ENCODE measurements around the gene RANBP3. TPM values are rescaled to one million over a fixed set of nuclear protein-coding genes. Genes with fewer than 3 reads are reported as not detected.

RANBP3 gene
- total RNA-seq, 1 experiment from 2014 or later: 44.1 TPM

DNA sequence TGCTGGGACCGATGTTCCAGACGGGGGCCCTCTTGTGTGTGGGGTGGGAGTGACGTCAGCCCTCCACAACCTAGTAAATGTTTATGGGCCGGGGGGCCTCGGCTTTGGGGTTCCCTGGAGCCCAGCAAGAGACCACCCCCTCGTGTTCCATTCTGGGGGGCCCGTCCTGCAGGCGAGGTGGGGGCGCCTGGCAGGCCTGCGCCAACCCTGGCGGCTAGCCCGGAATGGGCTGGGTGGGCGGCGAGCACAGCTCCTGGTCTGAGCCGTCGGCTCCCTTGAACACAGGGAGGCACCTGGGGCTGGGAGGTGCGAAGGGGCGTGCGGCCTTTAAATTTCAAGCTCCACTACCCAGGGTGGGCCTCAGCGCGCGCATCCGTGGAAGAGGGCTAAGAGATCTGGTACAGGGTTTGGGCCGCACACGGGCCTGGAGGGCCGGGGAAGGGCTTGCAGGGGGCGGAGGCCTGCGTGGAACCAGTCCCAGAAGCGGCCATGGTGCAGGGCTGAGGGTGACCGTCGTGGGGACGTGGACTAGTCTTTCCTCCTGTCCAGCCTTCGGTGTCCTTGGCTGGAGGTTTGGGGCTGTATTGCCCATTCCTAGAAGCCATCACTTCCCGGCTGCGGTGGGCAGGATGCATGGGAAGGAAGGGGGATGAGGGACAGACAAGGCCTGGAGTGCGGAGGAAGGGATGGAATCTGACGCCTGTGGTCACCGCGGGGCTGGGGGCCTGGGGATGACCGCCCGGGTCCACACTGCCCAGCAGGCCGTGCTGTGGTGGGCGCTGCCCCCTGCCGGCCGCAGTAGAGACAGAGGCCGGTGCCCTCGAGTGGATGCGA lies 85.8 kb downstream of the RANBP3 start:
- no peaks in the 10 kb centered on the region; the same call in 1 of the 2 replicates for H3F3A ChIP-seq (ENCODE audit: insufficient read depth, low read depth)
- TF ChIP-seq, protein P1, sequence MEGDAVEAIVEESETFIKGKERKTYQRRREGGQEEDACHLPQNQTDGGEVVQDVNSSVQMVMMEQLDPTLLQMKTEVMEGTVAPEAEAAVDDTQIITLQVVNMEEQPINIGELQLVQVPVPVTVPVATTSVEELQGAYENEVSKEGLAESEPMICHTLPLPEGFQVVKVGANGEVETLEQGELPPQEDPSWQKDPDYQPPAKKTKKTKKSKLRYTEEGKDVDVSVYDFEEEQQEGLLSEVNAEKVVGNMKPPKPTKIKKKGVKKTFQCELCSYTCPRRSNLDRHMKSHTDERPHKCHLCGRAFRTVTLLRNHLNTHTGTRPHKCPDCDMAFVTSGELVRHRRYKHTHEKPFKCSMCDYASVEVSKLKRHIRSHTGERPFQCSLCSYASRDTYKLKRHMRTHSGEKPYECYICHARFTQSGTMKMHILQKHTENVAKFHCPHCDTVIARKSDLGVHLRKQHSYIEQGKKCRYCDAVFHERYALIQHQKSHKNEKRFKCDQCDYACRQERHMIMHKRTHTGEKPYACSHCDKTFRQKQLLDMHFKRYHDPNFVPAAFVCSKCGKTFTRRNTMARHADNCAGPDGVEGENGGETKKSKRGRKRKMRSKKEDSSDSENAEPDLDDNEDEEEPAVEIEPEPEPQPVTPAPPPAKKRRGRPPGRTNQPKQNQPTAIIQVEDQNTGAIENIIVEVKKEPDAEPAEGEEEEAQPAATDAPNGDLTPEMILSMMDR (conservative IDR thresholded peaks at IDR 0.05): peak; percentile 64
- TF ChIP-seq EZH2 (IDR thresholded peaks at IDR 0.05; ENCODE audit: low read depth): no peak
- H3K9me3 ChIP-seq (ENCODE audit: insufficient read depth, low read depth): no peaks in the 10 kb centered on the region
- no peak overlapping the region for H3K4me3 ChIP-seq
- BruUV-seq (replicated peaks): no TSS peak
- no peak overlapping the region for H3K4me2 ChIP-seq
- H3K4me1 ChIP-seq (replicated peaks; ENCODE audit: insufficient read depth): no peaks in the 10 kb centered on the region
- DNase-seq: no peak
- peaks cover 4% of the 10 kb centered on the region; the same call in 1 of the 2 replicates for H4K20me1 ChIP-seq (ENCODE audit: insufficient read depth)
- CTCF ChIA-PET: interaction anchor here (0.6 kb wide), 1 partner anchor 116 kb away, joined by 6 read pairs; no protein-coding TSS in a partner anchor
- H3K27me3 ChIP-seq (ENCODE audit: insufficient read depth, low read depth): no peaks in the 10 kb centered on the region
- H3K9me2 ChIP-seq (ENCODE audit: insufficient read depth): no peaks in the 10 kb centered on the region
- no peaks in the 10 kb centered on the region for H3K36me3 ChIP-seq (ENCODE audit: low read depth)
- POLR2A ChIA-PET (ENCODE audit: unreplicated experiment): no interaction called here
- intact Hi-C loops (cut with micrococcal nuclease; ENCODE audit: unreplicated experiment): loop anchor here (1.0 kb wide), 1 partner anchor 88 kb away; no protein-coding TSS in a partner anchor
- no peak overlapping the region for H3K27ac ChIP-seq
- H3K79me2 ChIP-seq (ENCODE audit: low read depth): no peaks in the 10 kb centered on the region
- H2AFZ ChIP-seq: no peak overlapping the region

DNA sequence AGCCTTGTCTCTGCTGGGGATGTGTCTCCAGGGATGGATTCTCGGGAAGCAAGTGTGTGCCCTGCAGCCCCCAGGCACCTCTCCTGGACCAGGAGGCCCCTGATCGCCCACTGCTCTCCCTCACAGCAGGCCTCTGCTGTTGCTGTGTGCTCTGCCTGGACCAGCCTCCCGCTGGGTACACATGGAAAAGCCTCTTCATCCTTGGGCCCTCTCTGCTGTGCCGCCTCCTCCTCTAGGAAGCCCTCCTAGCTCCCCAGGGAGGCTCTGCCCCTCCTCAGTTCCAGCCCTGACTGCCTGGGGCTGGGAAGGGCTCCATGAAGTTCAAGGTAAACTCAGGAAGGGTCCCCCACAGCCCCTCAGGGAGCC lies 86.4 kb downstream of the RANBP3 start:
- no peak overlapping the region for H3K27ac ChIP-seq
- POLR2A ChIA-PET (ENCODE audit: unreplicated experiment): no interaction called here
- no TSS peak for BruUV-seq (replicated peaks)

DNA sequence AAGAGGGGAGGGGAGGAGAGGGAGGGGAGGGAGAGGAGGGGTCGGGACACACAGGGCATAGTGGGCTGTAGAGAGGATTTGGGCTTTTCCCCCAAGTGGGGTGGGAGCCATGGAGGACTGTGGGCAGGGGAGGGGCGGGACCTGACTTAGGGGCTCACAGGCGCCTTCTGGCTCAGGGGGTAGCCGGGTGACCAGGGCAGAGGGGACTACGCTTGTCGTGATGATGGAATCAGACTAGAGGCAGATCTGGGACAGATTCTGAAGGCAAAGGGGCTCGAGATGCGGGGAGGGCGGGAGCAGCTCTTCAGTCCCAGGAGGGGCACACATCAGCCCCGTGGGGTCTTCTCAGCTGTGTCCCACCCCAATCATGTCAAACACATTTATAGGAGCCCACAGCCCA lies 87.8 kb downstream of the RANBP3 start:
- CTCF ChIA-PET: interaction anchor here (1.2 kb wide), 1 partner anchor 86 kb away, joined by 3 read pairs; the partner anchor contains the start of gene NRTN

More for the DNA sequence above, 86.4 kb downstream of the RANBP3 start:
- TF ChIP-seq, protein P1 (conservative IDR thresholded peaks at IDR 0.05): no peak
- no peak for TF ChIP-seq EZH2 (IDR thresholded peaks at IDR 0.05; ENCODE audit: low read depth)
- intact Hi-C loops (cut with micrococcal nuclease; ENCODE audit: unreplicated experiment): no loop called here
- no peak overlapping the region for H2AFZ ChIP-seq
- no peaks in the 10 kb centered on the region for H3K79me2 ChIP-seq (ENCODE audit: low read depth)
- CTCF ChIA-PET: interaction anchor here (0.6 kb wide), 1 partner anchor 116 kb away, joined by 6 read pairs; no protein-coding TSS in a partner anchor
- H3K27me3 ChIP-seq (ENCODE audit: insufficient read depth, low read depth): no peaks in the 10 kb centered on the region
- no peak overlapping the region for H3K4me2 ChIP-seq
- no peaks in the 10 kb centered on the region for H3K4me1 ChIP-seq (replicated peaks; ENCODE audit: insufficient read depth)
- H3K4me3 ChIP-seq: no peak overlapping the region
- no peak for DNase-seq
- no peaks in the 10 kb centered on the region for H3K9me3 ChIP-seq (ENCODE audit: insufficient read depth, low read depth)
- H3K36me3 ChIP-seq (ENCODE audit: low read depth): no peaks in the 10 kb centered on the region
- H3F3A ChIP-seq (ENCODE audit: insufficient read depth, low read depth): no peaks in the 10 kb centered on the region; the same call in 1 of the 2 replicates
- no peaks in the 10 kb centered on the region for H4K20me1 ChIP-seq (ENCODE audit: insufficient read depth)
- no peaks in the 10 kb centered on the region for H3K9me2 ChIP-seq (ENCODE audit: insufficient read depth)

More for the DNA sequence above, 87.8 kb downstream of the RANBP3 start:
- POLR2A ChIA-PET (ENCODE audit: unreplicated experiment): interaction anchor here (1.0 kb wide), 1 partner anchor 482 kb away, joined by 4 read pairs; no protein-coding TSS in a partner anchor
- BruUV-seq (replicated peaks): no TSS peak
- TF ChIP-seq, protein P1 (conservative IDR thresholded peaks at IDR 0.05): no peak
- no peak for TF ChIP-seq EZH2 (IDR thresholded peaks at IDR 0.05; ENCODE audit: low read depth)
- H3K4me3 ChIP-seq: no peak overlapping the region
- H3K9me2 ChIP-seq (ENCODE audit: insufficient read depth): no peaks in the 10 kb centered on the region
- no peak overlapping the region for H3K4me2 ChIP-seq
- no peak overlapping the region for H3K27ac ChIP-seq
- H3K9me3 ChIP-seq (ENCODE audit: insufficient read depth, low read depth): no peaks in the 10 kb centered on the region
- H3K79me2 ChIP-seq (ENCODE audit: low read depth): no peaks in the 10 kb centered on the region
- intact Hi-C loops (cut with micrococcal nuclease; ENCODE audit: unreplicated experiment): no loop called here
- H3F3A ChIP-seq (ENCODE audit: insufficient read depth, low read depth): no peaks in the 10 kb centered on the region; the same call in 1 of the 2 replicates
- no peaks in the 10 kb centered on the region for H4K20me1 ChIP-seq (ENCODE audit: insufficient read depth)
- no peaks in the 10 kb centered on the region for H3K27me3 ChIP-seq (ENCODE audit: insufficient read depth, low read depth)
- H3K36me3 ChIP-seq (ENCODE audit: low read depth): no peaks in the 10 kb centered on the region
- no peak for DNase-seq
- no peak overlapping the region for H2AFZ ChIP-seq
- H3K4me1 ChIP-seq (replicated peaks; ENCODE audit: insufficient read depth): no peaks in the 10 kb centered on the region

All from PC-9 (cell line).